RWPE1 (cell line): ENCODE data around the gene GDPD5.

Source experiments
- CTCF ChIA-PET: fragments of 350-600 bp; sonication (Branson Sonifier 250); formaldehyde crosslinking; extraction: SDS; loops from one replicate; lab custom pipeline; 2021; lab: Yijun Ruan, JAX
- POLR2A ChIA-PET: fragments of 400-600 bp; formaldehyde crosslinking; extraction: SDS; loops from one replicate; lab custom pipeline; 2020; ENCODE audit warnings: antibody characterized with exemption; ENCODE audit not compliant: low non-redundant PET; lab: Yijun Ruan, JAX
- DNase-seq: peaks from one replicate; pipeline ENCODE4 v3.0.0; 2012; ENCODE audit warnings: low spot score
- H3K27ac ChIP-seq: fragments of 450-650 bp; 2 replicates; pipeline ENCODE4 v1.5.1; 2017
- TF ChIP-seq, protein P1 (sequence below): fragments of 450-650 bp; conservative IDR thresholded peaks from 2 replicates; pipeline ENCODE4 v1.5.1; 2017; ENCODE audit warnings: low read depth, mild to moderate bottlenecking

GDPD5 gene

DNA sequence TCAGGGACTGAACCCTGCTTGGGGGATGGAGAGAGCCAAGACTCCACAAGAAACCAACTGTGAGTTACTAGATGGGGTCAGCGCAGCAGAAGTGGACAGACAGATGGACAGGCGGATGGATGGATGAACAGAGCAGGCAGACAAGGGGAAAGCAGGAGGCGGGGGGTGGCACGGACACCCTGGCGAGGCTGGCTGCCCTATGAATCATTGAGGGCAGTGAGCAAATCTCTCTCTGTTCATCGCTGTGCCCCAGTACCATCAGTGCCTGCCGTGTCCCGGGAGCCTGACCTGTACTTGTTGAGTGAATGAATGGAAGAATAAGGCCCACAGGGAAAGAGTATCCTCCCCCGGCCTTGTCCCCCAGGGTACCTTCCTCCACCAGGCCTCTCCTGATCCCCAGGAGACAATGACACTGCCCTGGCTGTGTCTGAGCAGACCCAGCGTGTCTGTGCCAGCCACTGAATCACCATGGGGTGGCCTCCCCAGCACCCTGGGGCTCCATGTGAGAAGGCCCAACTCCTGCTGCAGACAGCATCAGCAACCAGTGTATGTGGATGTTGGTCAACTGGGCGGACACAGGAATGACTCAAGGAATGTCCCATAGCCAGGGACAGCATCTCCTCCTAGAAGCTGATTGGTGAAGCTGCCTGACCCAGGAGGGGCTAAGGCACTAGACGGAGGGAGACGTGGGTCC lies 87.6 kb downstream of the GDPD5 start:
- H3K27ac ChIP-seq: no peak overlapping the region
- no peak for DNase-seq
- CTCF ChIA-PET: no interaction called here
- POLR2A ChIA-PET: no interaction called here
- TF ChIP-seq, protein P1, sequence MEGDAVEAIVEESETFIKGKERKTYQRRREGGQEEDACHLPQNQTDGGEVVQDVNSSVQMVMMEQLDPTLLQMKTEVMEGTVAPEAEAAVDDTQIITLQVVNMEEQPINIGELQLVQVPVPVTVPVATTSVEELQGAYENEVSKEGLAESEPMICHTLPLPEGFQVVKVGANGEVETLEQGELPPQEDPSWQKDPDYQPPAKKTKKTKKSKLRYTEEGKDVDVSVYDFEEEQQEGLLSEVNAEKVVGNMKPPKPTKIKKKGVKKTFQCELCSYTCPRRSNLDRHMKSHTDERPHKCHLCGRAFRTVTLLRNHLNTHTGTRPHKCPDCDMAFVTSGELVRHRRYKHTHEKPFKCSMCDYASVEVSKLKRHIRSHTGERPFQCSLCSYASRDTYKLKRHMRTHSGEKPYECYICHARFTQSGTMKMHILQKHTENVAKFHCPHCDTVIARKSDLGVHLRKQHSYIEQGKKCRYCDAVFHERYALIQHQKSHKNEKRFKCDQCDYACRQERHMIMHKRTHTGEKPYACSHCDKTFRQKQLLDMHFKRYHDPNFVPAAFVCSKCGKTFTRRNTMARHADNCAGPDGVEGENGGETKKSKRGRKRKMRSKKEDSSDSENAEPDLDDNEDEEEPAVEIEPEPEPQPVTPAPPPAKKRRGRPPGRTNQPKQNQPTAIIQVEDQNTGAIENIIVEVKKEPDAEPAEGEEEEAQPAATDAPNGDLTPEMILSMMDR: no peak

DNA sequence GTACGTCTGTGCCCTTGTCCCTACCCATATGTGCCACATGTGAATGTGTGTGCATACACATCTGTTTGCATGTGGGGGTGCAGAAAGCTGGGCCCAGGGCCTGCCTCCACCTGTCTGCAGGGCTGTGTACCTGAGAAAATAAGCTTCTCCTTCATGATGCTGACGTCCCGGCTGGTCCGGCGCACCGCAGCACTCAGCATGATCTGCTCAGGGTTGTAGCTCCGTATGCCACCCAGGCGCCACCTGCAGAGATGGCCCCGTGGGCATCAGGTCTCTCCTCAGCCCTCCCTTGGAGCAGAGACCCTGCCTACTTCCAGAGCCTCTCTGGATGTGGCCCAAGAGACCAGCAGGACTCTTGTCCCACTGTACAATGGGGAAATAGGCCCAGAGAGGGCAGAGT lies 88.9 kb downstream of the GDPD5 start:
- TF ChIP-seq, protein P1: no peak
- CTCF ChIA-PET: no interaction called here
- no peak overlapping the region for H3K27ac ChIP-seq
- POLR2A ChIA-PET: no interaction called here
- DNase-seq: no peak

DNA sequence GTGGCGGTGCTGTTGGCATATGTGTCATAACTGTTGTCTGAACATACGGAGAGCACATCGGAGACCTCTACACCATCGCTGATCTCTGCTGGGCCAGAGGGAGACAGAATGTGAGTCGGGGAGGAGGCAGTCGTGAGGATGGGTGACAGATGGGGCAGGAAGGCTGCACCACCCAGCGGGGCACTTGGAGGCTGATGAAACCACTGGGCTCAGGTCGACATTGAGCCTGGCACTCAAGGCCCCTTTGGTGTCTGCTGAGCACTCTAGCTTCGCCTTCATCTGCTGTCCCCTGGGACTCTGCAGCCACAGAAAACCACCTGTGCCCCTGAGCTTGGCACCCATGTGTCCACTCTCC lies 90.2 kb downstream of the GDPD5 start:
- TF ChIP-seq, protein P1: no peak
- CTCF ChIA-PET: no interaction called here

DNA sequence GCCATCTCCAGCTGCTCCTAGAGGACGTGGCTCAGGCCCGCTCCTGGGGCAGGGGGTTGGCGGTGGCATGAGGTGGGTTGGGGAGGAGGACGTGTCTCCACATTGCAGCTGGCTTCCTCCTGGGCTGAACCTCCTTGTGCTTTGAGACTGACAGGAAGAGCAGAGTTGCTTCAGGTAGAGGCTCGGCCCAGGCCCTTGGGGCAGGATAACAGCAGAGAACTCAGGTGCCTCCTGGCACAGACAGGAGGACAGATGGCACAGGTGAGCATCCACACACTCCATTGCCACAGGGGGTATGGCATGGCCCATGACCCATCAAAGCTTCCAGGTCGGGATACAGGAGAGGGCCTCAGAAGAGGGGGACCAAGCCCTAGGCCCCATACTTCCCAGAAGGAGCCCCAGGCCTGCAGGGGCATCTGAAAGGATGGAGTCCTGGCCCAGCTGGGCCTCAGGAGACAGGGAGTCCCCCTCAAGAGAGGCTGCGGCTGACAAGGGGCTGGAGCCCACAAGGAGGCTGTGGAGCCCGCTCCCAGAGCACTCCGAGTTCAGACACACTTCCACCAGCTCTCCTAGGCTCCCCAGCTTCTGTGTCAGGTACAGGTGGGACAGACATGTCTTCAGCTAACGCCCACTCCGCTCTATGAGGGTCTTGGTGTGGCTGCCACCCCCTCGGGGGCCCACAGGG lies 90.7 kb downstream of the GDPD5 start:
- TF ChIP-seq, protein P1: no peak
- H3K27ac ChIP-seq: no peak overlapping the region
- DNase-seq: no peak
- ChIA-PET POLR2A (no interaction called here), CTCF (no interaction called here)

More for the DNA sequence above, 90.2 kb downstream of the GDPD5 start:
- POLR2A ChIA-PET: no interaction called here
- DNase-seq: no peak
- no peak overlapping the region for H3K27ac ChIP-seq

DNA sequence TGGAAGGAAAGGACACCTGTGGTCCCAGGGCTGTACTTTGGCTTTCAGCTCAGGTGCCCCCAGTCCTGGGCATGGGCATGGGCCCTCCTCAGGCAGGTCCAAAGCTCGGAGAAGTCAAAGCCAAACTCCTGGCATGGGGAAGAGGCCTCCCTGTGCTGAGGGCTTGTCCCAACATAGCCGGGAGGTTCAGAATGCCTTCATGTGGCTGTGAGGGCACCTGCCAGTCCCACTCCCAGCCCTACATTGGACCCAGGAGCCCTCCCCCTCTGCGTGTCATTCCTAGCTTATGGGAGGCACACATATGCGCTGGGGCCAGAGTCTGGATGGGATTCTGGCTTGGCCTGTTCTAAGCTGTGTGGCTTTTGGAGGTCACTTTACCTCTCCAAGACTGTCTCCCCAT lies 91.7 kb downstream of the GDPD5 start:
- DNase-seq: no peak
- POLR2A ChIA-PET: no interaction called here
- TF ChIP-seq, protein P1: no peak
- CTCF ChIA-PET: no interaction called here
- no peak overlapping the region for H3K27ac ChIP-seq

DNA sequence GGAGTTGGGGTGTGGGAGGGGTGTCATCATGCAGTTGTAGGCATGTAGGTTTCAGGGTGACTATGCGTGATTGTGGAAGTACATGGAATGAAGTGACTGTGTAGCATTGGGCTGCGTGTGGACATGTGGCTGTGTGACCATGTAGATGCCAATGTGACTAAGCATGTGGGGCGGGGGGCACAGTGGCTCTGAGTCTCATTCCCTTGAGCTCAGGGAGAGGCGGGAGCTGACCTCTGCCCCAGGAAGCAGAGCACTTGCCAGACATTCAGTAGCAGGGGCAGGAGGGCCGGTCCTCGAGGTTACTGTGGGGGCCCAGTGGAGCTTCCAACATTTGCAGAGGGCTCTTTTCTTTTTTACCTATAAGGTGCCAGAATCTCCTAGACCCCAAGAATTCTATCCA lies 92.3 kb downstream of the GDPD5 start:
- CTCF ChIA-PET: interaction anchor here (0.6 to 0.7 kb wide), 2 partner anchors 90 to 288 kb away, joined by 3 to 5 read pairs; no protein-coding TSS in a partner anchor
- TF ChIP-seq, protein P1: no peak
- no peak overlapping the region for H3K27ac ChIP-seq
- POLR2A ChIA-PET: no interaction called here
- no peak for DNase-seq
